GM19099 (cell line): Measurements from ENCODE around the gene OCRL.

Source experiments
- POLR2A ChIP-seq: IDR thresholded peaks from 3 replicates; pipeline ENCODE4 v1.6.1; 2011; ENCODE audit warnings: low read depth; ENCODE audit not compliant: insufficient read length; ENCODE audit errors: extremely low read depth

Gene OCRL

GRCh38 chrX:129540068-129540653, at the start of gene OCRL:
OCRL (plus strand) TSS chrX:129540259; CDS start chrX:129540440, 181 bp downstream.
- peak; percentile 36 for TF ChIP-seq POLR2A

GRCh38 chrX:129490330-129490729, 49.7 kb upstream of the OCRL start:
- no peak for TF ChIP-seq POLR2A

GRCh38 chrX:129493643-129494042, 46.4 kb upstream of the OCRL start:
- TF ChIP-seq POLR2A = no peak

- no peak for TF ChIP-seq POLR2A
Observed at GRCh38 chrX:129494887-129495286, 45.2 kb upstream of the OCRL start.

DNA sequence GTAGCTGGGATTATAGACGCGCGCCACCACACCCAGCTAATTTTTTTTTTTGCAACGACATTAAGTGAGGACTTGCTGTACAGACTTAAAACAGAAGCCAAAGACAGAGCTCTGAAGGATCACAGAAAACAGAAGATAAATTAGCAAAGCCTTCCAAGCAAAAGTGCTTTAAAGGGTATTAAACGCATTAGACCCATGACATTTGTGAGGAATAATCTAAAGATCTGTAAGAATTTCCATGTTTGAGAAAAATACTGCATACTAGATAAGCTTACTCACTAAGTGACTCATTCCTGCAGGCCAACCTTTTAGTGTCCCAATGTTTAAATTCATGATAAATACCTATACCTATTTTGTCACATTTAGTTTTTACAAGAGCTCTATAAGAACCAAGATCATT, 44.2 kb upstream of the OCRL start:
- no peak for TF ChIP-seq POLR2A

GRCh38 chrX:129496625-129497024, 43.4 kb upstream of the OCRL start:
- TF ChIP-seq POLR2A = no peak

- TF ChIP-seq POLR2A = no peak
Observed at GRCh38 chrX:129497146-129497843, 42.8 kb upstream of the OCRL start.

- no peak for TF ChIP-seq POLR2A
Observed at GRCh38 chrX:129510331-129510730, 29.7 kb upstream of the OCRL start.

DNA sequence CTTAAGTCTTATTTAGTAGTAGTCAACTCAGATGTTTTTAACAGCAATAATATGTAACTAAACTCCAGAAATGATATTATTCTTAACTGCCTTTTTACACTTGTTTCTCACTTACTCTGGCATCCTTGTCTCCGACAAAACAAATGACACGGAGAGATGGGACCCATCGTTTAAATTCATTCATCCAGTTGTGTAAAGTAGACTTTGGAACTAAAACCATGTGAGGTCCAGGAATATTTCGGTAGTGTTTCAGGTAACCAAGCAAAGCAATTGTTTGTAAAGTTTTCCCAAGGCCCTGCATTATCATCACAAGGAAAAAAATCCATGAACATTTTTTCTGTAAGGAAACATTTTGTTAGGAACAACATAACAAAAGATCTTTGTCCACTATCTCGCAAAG, 28.4 kb upstream of the OCRL start:
- TF ChIP-seq POLR2A = no peak

GRCh38 chrX:129512409-129512808, 27.6 kb upstream of the OCRL start:
- TF ChIP-seq POLR2A = no peak

DNA sequence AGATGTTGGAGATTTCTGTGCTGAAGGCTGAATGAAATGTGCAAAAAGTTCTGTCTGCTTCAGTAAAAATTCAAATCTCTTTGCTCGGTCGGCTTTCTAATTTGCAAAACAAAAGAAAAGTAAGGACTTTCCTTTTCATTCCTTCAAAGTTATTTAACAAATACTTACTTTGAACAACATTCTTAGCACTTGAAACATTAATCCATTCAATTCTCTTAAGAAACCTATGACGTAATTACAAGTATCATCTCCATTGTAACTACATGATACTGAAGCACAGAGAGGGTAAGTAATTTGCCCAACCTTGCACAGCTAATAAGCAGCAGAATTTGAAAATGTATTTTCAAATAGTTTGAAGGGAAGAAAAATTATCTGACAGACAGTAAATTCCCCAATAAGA, 23.7 kb upstream of the OCRL start:
- no peak for TF ChIP-seq POLR2A

- TF ChIP-seq POLR2A = no peak
Observed at GRCh38 chrX:129520151-129520550, 19.9 kb upstream of the OCRL start.

- no peak for TF ChIP-seq POLR2A
Observed at GRCh38 chrX:129522184-129523078, 17.6 kb upstream of the OCRL start.

GRCh38 chrX:129523079-129523911, 16.8 kb upstream of the OCRL start, which contains the start of gene SMARCA1:
SMARCA1 (minus strand) TSS chrX:129523490; CDS start chrX:129523370, 120 bp downstream.
- TF ChIP-seq POLR2A = no peak
